IMR-90 (cell line): ENCODE data around the gene ZFR2. TPM values are rescaled to one million over a fixed set of nuclear protein-coding genes. Genes with fewer than 3 reads are reported as not detected.
A peak's percentile ranks its signal among the peaks of the same experiment; 100 is the strongest.

ENCODE experiments used
- ATAC-seq: fragments of 200-7000 bp; cut with Tn5 transposase; 2 replicates; pipeline ENCODE4 v1.9.1; 2020; ENCODE audit warnings: low read depth, mild to moderate bottlenecking, moderate library complexity
- BruUV-seq: library from RNA; stranded (reverse); fragments of 400-500 nt; replicated peaks from 2 replicates; lab custom pipeline; 2021; lab: Mats Ljungman, UMichigan
- CTCF ChIA-PET: fragments of 300-600 bp; formaldehyde crosslinking; extraction: SDS; loops from one replicate; lab custom pipeline; 2021; ENCODE audit warnings: antibody characterized with exemption; lab: Yijun Ruan, JAX
- POLR2A ChIA-PET: fragments of 300-600 bp; sonication (Branson Sonifier 250); formaldehyde crosslinking; loops from one replicate; lab custom pipeline; 2022; ENCODE audit warnings: antibody characterized with exemption; ENCODE audit not compliant: unreplicated experiment; lab: Charles Lee
- DNase-seq: peaks from one replicate; pipeline ENCODE4 v3.0.0; 2013
- H2AFZ ChIP-seq: replicated peaks from 2 replicates; pipeline ENCODE3; 2013; ENCODE audit warnings: low read length, mild to moderate bottlenecking; ENCODE audit not compliant: poor library complexity
- H2AK5ac ChIP-seq: 2 replicates; pipeline ENCODE4 v1.6.1; 2013; ENCODE audit warnings: low read depth, low read length, inconsistent platforms
- H2AK9ac ChIP-seq: replicated peaks from 2 replicates; pipeline ENCODE3; 2013; ENCODE audit warnings: mild to moderate bottlenecking, low read depth, low read length, moderate library complexity; ENCODE audit not compliant: poor library complexity
- H2BK120ac ChIP-seq: 2 replicates; pipeline ENCODE4 v1.6.1; 2013; ENCODE audit warnings: low read depth, low read length, inconsistent platforms
- H2BK15ac ChIP-seq: 3 replicates; pipeline ENCODE4 v1.6.1; 2013; ENCODE audit warnings: low read depth, low read length, inconsistent platforms
- H2BK20ac ChIP-seq: 2 replicates; pipeline ENCODE4 v1.6.1; 2013; ENCODE audit warnings: low read depth, mild to moderate bottlenecking, inconsistent platforms, low read length, moderate library complexity
- H2BK5ac ChIP-seq: 2 replicates; pipeline ENCODE4 v1.6.1; 2013; ENCODE audit warnings: mild to moderate bottlenecking, low read depth, low read length, inconsistent platforms; ENCODE audit not compliant: poor library complexity, severe bottlenecking
- H3K14ac ChIP-seq: replicated peaks from 2 replicates; pipeline ENCODE4 v1.6.1; 2013; ENCODE audit warnings: low read depth, low read length, inconsistent platforms
- H3K18ac ChIP-seq: 2 replicates; pipeline ENCODE4 v1.6.1; 2013; ENCODE audit warnings: low read depth, low read length, control low read depth
- H3K23ac ChIP-seq: 2 replicates; pipeline ENCODE4 v1.6.1; 2013; ENCODE audit warnings: low read depth, low read length, inconsistent platforms
- H3K27ac ChIP-seq: 2 replicates; pipeline ENCODE4 v1.5.1; 2013; ENCODE audit warnings: mild to moderate bottlenecking, control low read depth, low read length; ENCODE audit not compliant: insufficient read depth
- H3K27me3 ChIP-seq: 2 replicates; pipeline ENCODE4 v1.6.1; 2013; ENCODE audit warnings: low read length; ENCODE audit not compliant: control insufficient read depth, insufficient read depth
- H3K36me3 ChIP-seq: 2 replicates; pipeline ENCODE4 v1.6.1; 2013; ENCODE audit warnings: low read length, mixed read lengths; ENCODE audit not compliant: control insufficient read depth, insufficient read depth
- H3K4ac ChIP-seq: 2 replicates; pipeline ENCODE4 v1.6.1; 2013; ENCODE audit warnings: low read depth, low read length, inconsistent platforms
- H3K4me1 ChIP-seq: 2 replicates; pipeline ENCODE4 v1.6.1; 2013; ENCODE audit warnings: low read length, mixed read lengths; ENCODE audit not compliant: control insufficient read depth, insufficient read depth
- H3K4me2 ChIP-seq: 2 replicates; pipeline ENCODE4 v1.6.1; 2013; ENCODE audit warnings: low read depth, mild to moderate bottlenecking, control low read depth, low read length, moderate library complexity
- H3K4me3 ChIP-seq: 2 replicates; pipeline ENCODE4 v1.5.1; 2013; ENCODE audit warnings: low read depth, mild to moderate bottlenecking, control low read depth, low read length, moderate library complexity; ENCODE audit not compliant: insufficient read depth
- H3K56ac ChIP-seq: 2 replicates; pipeline ENCODE4 v1.6.1; 2013; ENCODE audit warnings: low read length, inconsistent platforms; ENCODE audit not compliant: insufficient read depth; ENCODE audit errors: extremely low read depth
- H3K79me1 ChIP-seq, 2 experiments: 2 replicates each; pipeline ENCODE4 v1.6.1; 2013; ENCODE audit warnings: low read length in 2 of 2, inconsistent platforms in 1 of 2, low read depth in 1 of 2
- H3K9ac ChIP-seq: 2 replicates; pipeline ENCODE4 v1.6.1; 2013; ENCODE audit warnings: low read depth, low read length, control low read depth
- H3K9me1 ChIP-seq: 2 replicates; pipeline ENCODE4 v1.6.1; 2013; ENCODE audit warnings: low read length, inconsistent platforms; ENCODE audit not compliant: insufficient read depth
- H3K9me3 ChIP-seq: 2 replicates; pipeline ENCODE4 v1.6.1; 2013; ENCODE audit warnings: low read length; ENCODE audit not compliant: control insufficient read depth, insufficient read depth
- H4K20me1 ChIP-seq: 2 replicates; pipeline ENCODE4 v1.6.1; 2013; ENCODE audit warnings: low read length, inconsistent platforms; ENCODE audit not compliant: insufficient read depth
- H4K5ac ChIP-seq: 2 replicates; pipeline ENCODE4 v1.6.1; 2013; ENCODE audit warnings: mild to moderate bottlenecking, low read depth, low read length, control low read depth
- H4K8ac ChIP-seq, 2 experiments: 2 replicates each; pipeline ENCODE4 v1.6.1; 2013; ENCODE audit warnings: low read depth in 2 of 2, low read length in 2 of 2, control low read depth in 1 of 2, inconsistent platforms in 1 of 2
- H4K91ac ChIP-seq: 2 replicates; pipeline ENCODE4 v1.6.1; 2013; ENCODE audit warnings: low read depth, low read length, inconsistent platforms; ENCODE audit not compliant: insufficient read depth
- FOS ChIP-seq: fragments of 150-350 bp; IDR thresholded peaks from 2 replicates; pipeline ENCODE4 v1.6.1; 2016; ENCODE audit warnings: low read depth, low read length
- MAZ ChIP-seq: IDR thresholded peaks from 2 replicates; pipeline ENCODE4 v1.6.1; 2012; ENCODE audit warnings: low read depth, mild to moderate bottlenecking, low read length, improper control_type of control experiment, moderate library complexity, borderline replicate concordance
- NFE2L2 ChIP-seq: fragments of 150-350 bp; IDR thresholded peaks from 2 replicates; pipeline ENCODE4 v1.6.1; 2016; ENCODE audit warnings: low read depth, mild to moderate bottlenecking, low read length
- SMC3 ChIP-seq: fragments of 150-350 bp; IDR thresholded peaks from 2 replicates; pipeline ENCODE4 v1.6.1; 2016; ENCODE audit warnings: low read depth, mild to moderate bottlenecking, antibody characterized with exemption, low read length, moderate library complexity
- USF2 ChIP-seq: fragments of 150-350 bp; IDR thresholded peaks from 2 replicates; pipeline ENCODE4 v1.6.1; 2017; ENCODE audit warnings: mild to moderate bottlenecking, antibody characterized with exemption, low read length, low read depth
- WGBS, 2 experiments: methylation state at CpG; one replicate each; pipeline versions ENCODE4 v1.1.5 to v1.1.7; 2013; ENCODE audit warnings: missing lambda C conversion rate in 2 of 2; ENCODE audit not compliant: insufficient read length in 1 of 2; ENCODE audit errors: extremely low coverage in 2 of 2; 5-methylcytosine and 5-hydroxymethylcytosine counted together
- dilution Hi-C: fragments of 300-500 bp; cut with HindIII; formaldehyde crosslinking; loops from one replicate; pipeline ENCODE4 v1.14.3; 2018; ENCODE audit warnings: low sequenced_read_pairs; ENCODE audit not compliant: unreplicated experiment
- in situ Hi-C: fragments of 300-500 bp; cut with MboI; formaldehyde crosslinking; loops from 3 replicates; pipeline ENCODE4 v1.14.3; 2019; ENCODE audit warnings: low sequenced_read_pairs, inconsistent platforms, mixed read lengths
- intact Hi-C: fragments of 100-400 bp; cut with micrococcal nuclease; formaldehyde crosslinking; loops from 2 replicates; pipeline ENCODE4 v1.10.0; 2022
- polyA plus RNA-seq, 3 experiments: library from polyadenylated mRNA; depleted of rRNA; stranded (reverse); fragments of >200 nt; gene quantifications; 2 replicates each; pipeline ENCODE4 v1.2.3, GENCODE V29; 2012; ENCODE audit warnings: low replicate concordance in 1 of 3
- total RNA-seq: library from RNA; depleted of rRNA; stranded (reverse); fragments of >200 nt; gene quantifications from 2 replicates; pipeline ENCODE4 v1.2.3, GENCODE V29; 2012

ZFR2 gene
- total and polyA plus RNA-seq, 2 of the 4 experiments (the other 2 are of a cell fraction), result 0.19 TPM; not detected in 1

- intact Hi-C loops, result no loop called here
- no peak overlapping the region for H4K5ac ChIP-seq
- no peak overlapping the region for H2BK15ac ChIP-seq
- peaks cover 3% of the 10 kb centered on the region; the same call in 1 of the 2 replicates for H3K9me3 ChIP-seq
- no peak overlapping the region for H2AK9ac ChIP-seq
- WGBS, 2 experiments, result no CpG with 5 or more reads among the region's 5 CpGs
- H3K4me2 ChIP-seq, result no peak overlapping the region
- in situ Hi-C loops, result no loop called here
- no peak overlapping the region for H4K8ac ChIP-seq
- H4K91ac ChIP-seq, result no peak overlapping the region
- ATAC-seq (peak; percentile 44; the same call in 1 of the 2 replicates), DNase-seq (peak; percentile 8)
- no peak overlapping the region for H2BK120ac ChIP-seq
- H2AFZ ChIP-seq, result no peak overlapping the region
- peaks cover 26% of the 10 kb centered on the region for H3K27me3 ChIP-seq
- no peak overlapping the region for H3K27ac ChIP-seq
- no peak overlapping the region for H3K23ac ChIP-seq
- dilution Hi-C loops, result no loop called here
- CTCF ChIA-PET, result no interaction called here
- no peaks in the 10 kb centered on the region for H3K9me1 ChIP-seq
- no peak overlapping the region for H3K56ac ChIP-seq
- H3K4ac ChIP-seq, result no peak overlapping the region
- BruUV-seq, result no TSS peak
- peaks cover 3% of the 10 kb centered on the region; the same call in 1 of the 2 replicates for H4K20me1 ChIP-seq
- no peak overlapping the region for H3K4me3 ChIP-seq
- no peak overlapping the region for H3K14ac ChIP-seq
- H3K9ac ChIP-seq, result no peak overlapping the region
- no peaks in the 10 kb centered on the region for H3K36me3 ChIP-seq
- no peak overlapping the region for H2BK5ac ChIP-seq
- H3K4me1 ChIP-seq, result no peaks in the 10 kb centered on the region
- no peak overlapping the region for H2AK5ac ChIP-seq
- no peak overlapping the region for H2BK20ac ChIP-seq
- POLR2A ChIA-PET, result no interaction called here
- TF ChIP-seq USF2 (no peak), NFE2L2 (no peak), SMC3 (no peak), FOS (no peak), MAZ (no peak)
- no peaks in the 10 kb centered on the region for H3K79me1 ChIP-seq
- H3K18ac ChIP-seq, result no peak overlapping the region
Observed at GRCh38 chr19:3844596-3844995, 24.2 kb downstream of the ZFR2 start.
